CD4-positive, alpha-beta T cell (primary cell): ENCODE measurements around the gene MST1. TPM values are rescaled to one million over a fixed set of nuclear protein-coding genes. Genes with fewer than 3 reads are reported as not detected.

ENCODE experiments used
- ATAC-seq: fragments of 200-7000 bp; cut with Tn5 transposase; one replicate; pipeline ENCODE4 v1.10.0; 2022; ENCODE audit warnings: mild to moderate bottlenecking; ENCODE audit not compliant: poor library complexity
- CTCF ChIA-PET: fragments of 350-600 bp; sonication (Branson Sonifier 250); formaldehyde crosslinking; loops from one replicate; lab custom pipeline; 2021; ENCODE audit warnings: antibody characterized with exemption, inconsistent platforms; lab: Charles Lee
- POLR2A ChIA-PET: fragments of 350-600 bp; sonication (Branson Sonifier 250); formaldehyde crosslinking; loops from one replicate; lab custom pipeline; 2021; ENCODE audit warnings: antibody characterized with exemption, inconsistent platforms; lab: Charles Lee
- DNase-seq, 14 experiments: peaks; one replicate each; pipeline ENCODE4 v3.0.0-alpha.2; 2013 to 2020; ENCODE audit warnings: mixed read lengths in 2 of 14
- H3K27ac ChIP-seq, 2 donors: one replicate each; pipeline versions ENCODE4 v1.5.1 to v1.7.0; 2013; ENCODE audit warnings: low read length in 2 of 2, low read depth in 1 of 2, mild to moderate bottlenecking in 1 of 2
- H3K27me3 ChIP-seq, 2 experiments: 1 replicate in 1 of 2; 2 replicates in 1 of 2; pipeline versions ENCODE4 v1.6.1 to v1.7.0; 2013; ENCODE audit warnings: low read length in 2 of 2, control low read depth in 1 of 2, mild to moderate bottlenecking in 1 of 2, moderate library complexity in 1 of 2; ENCODE audit not compliant: insufficient read depth in 2 of 2, control insufficient read depth in 1 of 2
- H3K36me3 ChIP-seq: one replicate; pipeline ENCODE4 v1.6.1; 2013; ENCODE audit warnings: low read length, control low read depth; ENCODE audit not compliant: insufficient read depth
- H3K4me1 ChIP-seq: one replicate; pipeline ENCODE4 v1.6.1; 2013; ENCODE audit warnings: low read length, control low read depth; ENCODE audit not compliant: insufficient read depth
- H3K4me3 ChIP-seq: one replicate; pipeline ENCODE4 v1.5.1; 2013; ENCODE audit warnings: mild to moderate bottlenecking, low read length, moderate library complexity
- H3K9me3 ChIP-seq, 2 experiments: 1 replicate in 1 of 2; 2 replicates in 1 of 2; pipeline versions ENCODE4 v1.6.1 to v1.7.0; 2013; ENCODE audit warnings: low read length in 2 of 2, mild to moderate bottlenecking in 2 of 2, control low read depth in 1 of 2, moderate library complexity in 1 of 2; ENCODE audit not compliant: control insufficient read depth in 1 of 2, insufficient read depth in 1 of 2
- H3K27ac Mint-ChIP-seq: one replicate; pipeline ENCODE4 v1.8.0; 2020; ENCODE audit warnings: mixed read lengths
- H3K27me3 Mint-ChIP-seq: one replicate; pipeline ENCODE4 v1.8.0; 2021; ENCODE audit warnings: mixed read lengths
- H3K36me3 Mint-ChIP-seq: one replicate; pipeline ENCODE4 v1.8.0; 2021; ENCODE audit warnings: low read depth, mixed read lengths
- H3K4me1 Mint-ChIP-seq: one replicate; pipeline ENCODE4 v1.8.0; 2021; ENCODE audit warnings: low read depth, mixed read lengths
- H3K4me3 Mint-ChIP-seq: one replicate; pipeline ENCODE4 v1.8.0; 2020; ENCODE audit warnings: mild to moderate bottlenecking, mixed read lengths
- H3K9me3 Mint-ChIP-seq: one replicate; pipeline ENCODE4 v1.8.0; 2020; ENCODE audit warnings: mixed read lengths
- intact Hi-C, 2 experiments: fragments of 100-400 bp; cut with DNase I in 1 of 2; cut with micrococcal nuclease in 1 of 2; formaldehyde crosslinking; loops; one replicate each; pipeline versions ENCODE4 v1.15.1 to v1.9.0; 2023 to 2025; cut with DNase I, micrococcal nuclease
- total RNA-seq, 174 experiments: library from RNA in 2 of 174; stranded (reverse) in 2 of 174; gene quantifications; one replicate each; pipeline ENCODE4 v1.2.3 and lab custom pipeline; 2021 to 2026
- TF ChIP-seq, protein P1 (sequence below): fragments of 200-600 bp; IDR thresholded peaks from one replicate; pipeline ENCODE4 v1.8.0; 2022; ENCODE audit warnings: antibody characterized with exemption, mild to moderate bottlenecking

Gene MST1
- total RNA-seq, 2 experiments from 2014 or later, result 7.8 TPM

DNA sequence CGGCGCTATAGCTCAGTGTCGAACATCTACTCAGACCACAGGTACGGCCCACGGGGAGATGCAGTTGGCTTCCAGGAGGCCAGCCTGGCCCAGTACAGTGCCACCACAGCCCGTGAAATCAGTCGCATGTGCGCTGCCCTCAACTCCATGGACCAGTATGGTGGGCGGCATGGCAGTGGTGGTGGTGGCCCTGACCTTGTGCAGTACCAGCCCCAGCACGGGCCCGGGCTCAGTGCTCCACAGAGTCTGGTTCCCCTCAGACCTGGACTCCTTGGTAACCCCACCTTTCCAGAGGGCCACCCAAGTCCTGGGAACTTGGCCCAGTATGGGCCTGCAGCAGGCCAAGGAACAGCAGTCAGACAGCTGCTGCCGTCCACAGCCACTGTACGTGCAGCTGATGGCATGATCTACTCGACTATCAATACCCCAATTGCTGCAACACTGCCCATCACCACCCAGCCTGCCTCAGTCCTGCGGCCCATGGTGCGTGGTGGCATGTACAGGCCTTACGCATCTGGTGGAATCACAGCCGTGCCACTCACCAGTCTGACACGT lies 33.5 kb downstream of the MST1 start:
- intact Hi-C loops, result no loop called here
- ATAC-seq, result no peak
- Mint-ChIP-seq H3K36me3 (no peaks in the 10 kb centered on the region), H3K4me3 (no peak overlapping the region), H3K9me3 (no peaks in the 10 kb centered on the region), H3K4me1 (no peaks in the 10 kb centered on the region), H3K27me3 (peaks cover 5% of the 10 kb centered on the region), H3K27ac (no peak overlapping the region)
- Histone ChIP-seq H3K9me3 (no peaks in the 10 kb centered on the region), H3K4me1 (no peaks in the 10 kb centered on the region), H3K4me3 (no peak overlapping the region), H3K27ac (no peak overlapping the region), H3K27me3 (peaks cover 0 to 7% of the 10 kb centered on the region in 2 experiments), H3K36me3 (no peaks in the 10 kb centered on the region)
- TF ChIP-seq, protein P1, sequence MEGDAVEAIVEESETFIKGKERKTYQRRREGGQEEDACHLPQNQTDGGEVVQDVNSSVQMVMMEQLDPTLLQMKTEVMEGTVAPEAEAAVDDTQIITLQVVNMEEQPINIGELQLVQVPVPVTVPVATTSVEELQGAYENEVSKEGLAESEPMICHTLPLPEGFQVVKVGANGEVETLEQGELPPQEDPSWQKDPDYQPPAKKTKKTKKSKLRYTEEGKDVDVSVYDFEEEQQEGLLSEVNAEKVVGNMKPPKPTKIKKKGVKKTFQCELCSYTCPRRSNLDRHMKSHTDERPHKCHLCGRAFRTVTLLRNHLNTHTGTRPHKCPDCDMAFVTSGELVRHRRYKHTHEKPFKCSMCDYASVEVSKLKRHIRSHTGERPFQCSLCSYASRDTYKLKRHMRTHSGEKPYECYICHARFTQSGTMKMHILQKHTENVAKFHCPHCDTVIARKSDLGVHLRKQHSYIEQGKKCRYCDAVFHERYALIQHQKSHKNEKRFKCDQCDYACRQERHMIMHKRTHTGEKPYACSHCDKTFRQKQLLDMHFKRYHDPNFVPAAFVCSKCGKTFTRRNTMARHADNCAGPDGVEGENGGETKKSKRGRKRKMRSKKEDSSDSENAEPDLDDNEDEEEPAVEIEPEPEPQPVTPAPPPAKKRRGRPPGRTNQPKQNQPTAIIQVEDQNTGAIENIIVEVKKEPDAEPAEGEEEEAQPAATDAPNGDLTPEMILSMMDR, result no peak
- CTCF ChIA-PET, result no interaction called here
- DNase-seq, result no peak
- POLR2A ChIA-PET, result no interaction called here

DNA sequence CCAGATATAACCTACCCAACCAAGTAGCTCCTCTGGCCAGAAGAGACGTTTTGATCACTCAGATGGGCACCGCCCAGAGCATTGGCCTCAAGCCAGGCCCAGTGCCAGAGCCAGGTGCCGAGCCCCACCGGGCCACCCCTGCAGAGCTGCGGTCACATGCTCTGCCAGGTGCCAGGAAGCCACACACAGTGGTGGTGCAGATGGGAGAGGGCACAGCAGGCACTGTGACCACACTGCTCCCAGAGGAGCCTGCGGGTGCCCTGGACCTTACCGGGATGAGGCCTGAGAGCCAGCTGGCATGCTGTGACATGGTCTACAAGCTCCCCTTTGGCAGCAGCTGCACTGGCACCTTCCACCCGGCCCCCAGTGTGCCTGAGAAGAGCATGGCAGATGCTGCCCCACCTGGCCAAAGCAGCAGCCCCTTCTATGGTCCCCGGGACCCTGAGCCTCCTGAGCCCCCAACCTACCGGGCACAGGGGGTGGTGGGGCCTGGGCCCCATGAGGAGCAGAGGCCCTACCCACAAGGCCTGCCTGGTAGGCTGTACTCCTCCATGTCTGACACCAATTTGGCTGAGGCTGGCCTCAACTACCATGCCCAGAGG lies 34.2 kb downstream of the MST1 start:
- peaks cover 0 to 7% of the 10 kb centered on the region in 2 experiments for H3K27me3 ChIP-seq

DNA sequence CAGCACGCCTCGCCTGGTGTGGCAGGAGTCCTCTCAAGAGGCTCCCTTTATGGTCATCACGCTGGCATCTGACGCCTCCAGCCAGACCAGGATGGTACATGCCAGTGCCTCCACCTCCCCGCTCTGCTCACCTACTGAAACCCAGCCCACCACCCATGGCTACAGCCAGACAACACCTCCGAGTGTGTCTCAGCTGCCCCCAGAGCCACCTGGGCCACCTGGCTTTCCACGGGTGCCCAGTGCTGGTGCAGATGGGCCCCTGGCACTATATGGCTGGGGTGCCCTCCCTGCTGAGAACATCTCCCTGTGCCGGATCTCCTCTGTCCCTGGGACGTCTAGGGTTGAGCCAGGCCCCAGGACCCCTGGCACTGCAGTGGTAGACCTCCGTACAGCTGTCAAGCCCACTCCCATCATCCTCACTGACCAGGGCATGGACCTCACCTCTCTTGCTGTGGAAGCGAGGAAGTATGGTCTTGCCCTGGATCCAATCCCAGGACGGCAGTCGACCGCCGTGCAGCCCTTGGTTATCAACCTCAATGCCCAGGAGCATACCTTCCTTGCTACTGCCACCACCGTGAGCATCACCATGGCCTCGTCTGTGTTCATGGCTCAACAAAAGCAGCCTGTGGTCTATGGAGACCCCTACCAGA lies 35.0 kb downstream of the MST1 start:
- Mint-ChIP-seq H3K4me1 (no peaks in the 10 kb centered on the region), H3K36me3 (no peaks in the 10 kb centered on the region), H3K4me3 (no peak overlapping the region), H3K27ac (no peak overlapping the region), H3K27me3 (peaks cover 5% of the 10 kb centered on the region), H3K9me3 (no peaks in the 10 kb centered on the region)
- Histone ChIP-seq H3K27ac (no peak overlapping the region), H3K9me3 (no peaks in the 10 kb centered on the region), H3K4me3 (no peak overlapping the region), H3K36me3 (no peaks in the 10 kb centered on the region), H3K27me3 (peaks cover 0 to 7% of the 10 kb centered on the region in 2 experiments), H3K4me1 (no peaks in the 10 kb centered on the region)
- intact Hi-C loops, result no loop called here
- TF ChIP-seq, protein P1, result no peak
- ChIA-PET CTCF (no interaction called here), POLR2A (no interaction called here)
- ATAC-seq (no peak), DNase-seq (no peak)

More for the DNA sequence above, 34.2 kb downstream of the MST1 start:
- no peaks in the 10 kb centered on the region for H3K9me3 Mint-ChIP-seq
- ChIA-PET CTCF (no interaction called here), POLR2A (no interaction called here)
- DNase-seq, result no peak
- H3K36me3 Mint-ChIP-seq, result no peaks in the 10 kb centered on the region
- H3K36me3 ChIP-seq, result no peaks in the 10 kb centered on the region
- no peaks in the 10 kb centered on the region for H3K4me1 ChIP-seq
- TF ChIP-seq, protein P1, result no peak
- no peak overlapping the region for H3K27ac Mint-ChIP-seq
- no peak overlapping the region for H3K4me3 Mint-ChIP-seq
- H3K27ac ChIP-seq, result no peak overlapping the region
- no peak for ATAC-seq
- no peak overlapping the region for H3K4me3 ChIP-seq
- intact Hi-C loops, result no loop called here
- no peaks in the 10 kb centered on the region for H3K9me3 ChIP-seq
- H3K4me1 Mint-ChIP-seq, result no peaks in the 10 kb centered on the region
- H3K27me3 Mint-ChIP-seq, result peaks cover 5% of the 10 kb centered on the region
